ENCODE measurements around the gene TMEM115.
A peak's percentile ranks its signal among the peaks of the same experiment; 100 is the strongest.

Gene TMEM115

GRCh38 chr3:50325497-50326181, 33.7 kb downstream of the TMEM115 start:
- H3K9ac ChIP-seq (ENCODE audit: low read length in 5 of 5) = peak overlapping the region in 1 of 5 donors; percentile 13
- H3K27ac ChIP-seq (ENCODE audit: low read depth, low read length) = peak overlapping the region; percentile 86
- no peak overlapping the region for H3K4me3 ChIP-seq (ENCODE audit: low read depth in 1 of 5, low read length in 5 of 5)
- peaks cover 8 to 62% (median 57%) of the 10 kb centered on the region in 5 donors for H3K4me1 ChIP-seq (ENCODE audit: control insufficient read depth in 5 of 5, insufficient read depth in 5 of 5, low read length in 5 of 5)
- no peaks in the 10 kb centered on the region for H3K27me3 ChIP-seq (ENCODE audit: control insufficient read depth in 5 of 5, insufficient read depth in 4 of 5, low read length in 5 of 5)
- no peaks in the 10 kb centered on the region for H3K9me3 ChIP-seq (ENCODE audit: control insufficient read depth in 5 of 5, low read length in 5 of 5)
- H3K36me3 ChIP-seq (ENCODE audit: control insufficient read depth in 5 of 5, insufficient read depth in 5 of 5, low read length in 5 of 5) = peaks cover 0 to 29% (median 27%) of the 10 kb centered on the region in 5 donors

DNA sequence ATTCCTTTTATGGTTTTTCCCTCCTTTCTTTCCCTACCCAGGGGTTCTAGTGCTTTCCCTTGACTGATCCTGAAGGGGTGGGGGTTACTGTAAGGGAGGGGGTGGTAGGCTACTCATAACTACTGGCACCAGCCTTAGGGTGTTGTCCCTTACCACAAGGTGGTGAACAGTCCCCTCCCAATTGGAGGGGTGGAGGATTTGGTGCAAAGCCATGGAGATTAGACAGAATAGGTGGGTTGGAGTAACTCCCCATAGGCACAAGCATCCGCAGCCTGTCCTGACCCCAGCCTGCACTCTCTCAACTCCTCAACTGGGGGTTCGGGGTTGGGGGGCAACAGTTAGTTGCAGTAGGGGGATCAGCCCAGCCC, 34.2 kb downstream of the TMEM115 start:
- H3K4me3 ChIP-seq (ENCODE audit: low read depth in 1 of 5, low read length in 5 of 5) = no peak overlapping the region
- H3K4me1 ChIP-seq (ENCODE audit: control insufficient read depth in 5 of 5, insufficient read depth in 5 of 5, low read length in 5 of 5) = peaks cover 11 to 67% (median 62%) of the 10 kb centered on the region in 5 donors
- no peaks in the 10 kb centered on the region for H3K27me3 ChIP-seq (ENCODE audit: control insufficient read depth in 5 of 5, insufficient read depth in 4 of 5, low read length in 5 of 5)
- no peak overlapping the region for H3K9ac ChIP-seq (ENCODE audit: low read length in 5 of 5)
- peaks cover 0 to 23% (median 21%) of the 10 kb centered on the region in 5 donors for H3K36me3 ChIP-seq (ENCODE audit: control insufficient read depth in 5 of 5, insufficient read depth in 5 of 5, low read length in 5 of 5)
- H3K9me3 ChIP-seq (ENCODE audit: control insufficient read depth in 5 of 5, low read length in 5 of 5) = no peaks in the 10 kb centered on the region
- peak overlapping the region; percentile 86 for H3K27ac ChIP-seq (ENCODE audit: low read depth, low read length)

GRCh38 chr3:50324351-50325112, 34.8 kb downstream of the TMEM115 start:
- Histone ChIP-seq H3K27me3 (ENCODE audit: control insufficient read depth in 5 of 5, insufficient read depth in 4 of 5, low read length in 5 of 5) (no peaks in the 10 kb centered on the region), H3K4me3 (ENCODE audit: low read depth in 1 of 5, low read length in 5 of 5) (peak overlapping the region in 1 of 5 donors; percentile 4), H3K4me1 (ENCODE audit: control insufficient read depth in 5 of 5, insufficient read depth in 5 of 5, low read length in 5 of 5) (peaks cover 16 to 73% (median 68%) of the 10 kb centered on the region in 5 donors), H3K36me3 (ENCODE audit: control insufficient read depth in 5 of 5, insufficient read depth in 5 of 5, low read length in 5 of 5) (peaks cover 0 to 23% (median 19%) of the 10 kb centered on the region in 5 donors), H3K9ac (ENCODE audit: low read length in 5 of 5) (peak overlapping the region in 2 of 5 donors; percentile 11 to 32), H3K9me3 (ENCODE audit: control insufficient read depth in 5 of 5, low read length in 5 of 5) (no peaks in the 10 kb centered on the region), H3K27ac (ENCODE audit: low read depth, low read length) (peak overlapping the region; percentile 86)

- H3K4me3 ChIP-seq (ENCODE audit: low read depth in 1 of 5, low read length in 5 of 5) = peak overlapping the region in 4 of 5 donors; percentile 16 to 95 (median 58)
- H3K4me1 ChIP-seq (ENCODE audit: control insufficient read depth in 5 of 5, insufficient read depth in 5 of 5, low read length in 5 of 5) = peaks cover 24 to 79% (median 75%) of the 10 kb centered on the region in 5 donors
- peak overlapping the region; percentile 86 for H3K27ac ChIP-seq (ENCODE audit: low read depth, low read length)
- H3K27me3 ChIP-seq (ENCODE audit: control insufficient read depth in 5 of 5, insufficient read depth in 4 of 5, low read length in 5 of 5) = no peaks in the 10 kb centered on the region
- H3K36me3 ChIP-seq (ENCODE audit: control insufficient read depth in 5 of 5, insufficient read depth in 5 of 5, low read length in 5 of 5) = peaks cover 0 to 27% (median 22%) of the 10 kb centered on the region in 5 donors
- H3K9ac ChIP-seq (ENCODE audit: low read length in 5 of 5) = peak overlapping the region in 2 of 5 donors; percentile 11 to 32
- no peaks in the 10 kb centered on the region for H3K9me3 ChIP-seq (ENCODE audit: control insufficient read depth in 5 of 5, low read length in 5 of 5)
Observed at GRCh38 chr3:50323614-50324199, 35.6 kb downstream of the TMEM115 start.

- Histone ChIP-seq H3K27me3 (ENCODE audit: control insufficient read depth in 5 of 5, insufficient read depth in 4 of 5, low read length in 5 of 5) (no peaks in the 10 kb centered on the region), H3K4me1 (ENCODE audit: control insufficient read depth in 5 of 5, insufficient read depth in 5 of 5, low read length in 5 of 5) (peaks cover 27 to 79% (median 75%) of the 10 kb centered on the region in 5 donors), H3K4me3 (ENCODE audit: low read depth in 1 of 5, low read length in 5 of 5) (peak overlapping the region in 4 of 5 donors; percentile 16 to 95 (median 80)), H3K9ac (ENCODE audit: low read length in 5 of 5) (peak overlapping the region in 2 of 5 donors; percentile 76 to 95), H3K27ac (ENCODE audit: low read depth, low read length) (peak overlapping the region; percentile 86), H3K9me3 (ENCODE audit: control insufficient read depth in 5 of 5, low read length in 5 of 5) (no peaks in the 10 kb centered on the region), H3K36me3 (ENCODE audit: control insufficient read depth in 5 of 5, insufficient read depth in 5 of 5, low read length in 5 of 5) (peaks cover 0 to 33% (median 28%) of the 10 kb centered on the region in 5 donors)
Observed at GRCh38 chr3:50323092-50323600, 36.2 kb downstream of the TMEM115 start.

GRCh38 chr3:50322386-50323091, 36.8 kb downstream of the TMEM115 start, which contains the start of gene HYAL2:
TSS of gene HYAL2 (minus strand) at chr3:50322745. CDS start at chr3:50320489, 2,256 bp downstream.
- H3K27me3 ChIP-seq (ENCODE audit: control insufficient read depth in 5 of 5, insufficient read depth in 4 of 5, low read length in 5 of 5) = no peaks in the 10 kb centered on the region
- H3K27ac ChIP-seq (ENCODE audit: low read depth, low read length) = peak within 1 kb of the TSS; percentile 86
- H3K9ac ChIP-seq (ENCODE audit: low read length in 5 of 5) = peak within 1 kb of the TSS in 4 of 5 donors; percentile 76 to 95 (median 84)
- H3K4me3 ChIP-seq (ENCODE audit: low read depth in 1 of 5, low read length in 5 of 5) = peak within 1 kb of the TSS; percentile 59 to 95 (median 79)
- peaks cover 27 to 81% (median 78%) of the 10 kb centered on the region in 5 donors for H3K4me1 ChIP-seq (ENCODE audit: control insufficient read depth in 5 of 5, insufficient read depth in 5 of 5, low read length in 5 of 5)
- H3K36me3 ChIP-seq (ENCODE audit: control insufficient read depth in 5 of 5, insufficient read depth in 5 of 5, low read length in 5 of 5) = peaks cover 0 to 38% (median 33%) of the 10 kb centered on the region in 5 donors
- H3K9me3 ChIP-seq (ENCODE audit: control insufficient read depth in 5 of 5, low read length in 5 of 5) = no peaks in the 10 kb centered on the region

DNA sequence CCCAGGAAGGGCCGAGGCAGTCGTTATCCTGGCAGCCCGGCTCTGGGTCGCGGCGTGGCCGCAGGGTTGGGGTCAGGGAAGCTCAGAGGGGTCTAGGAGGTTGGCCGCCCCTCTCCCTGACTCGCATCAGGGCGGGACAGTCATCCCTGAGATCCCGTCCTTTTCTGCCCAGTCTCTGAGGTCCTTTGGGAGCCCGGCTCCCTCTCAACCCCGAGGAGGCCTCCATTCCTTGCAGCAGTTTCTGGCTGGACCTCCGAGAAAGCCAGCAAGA, 37.3 kb downstream of the TMEM115 start:
- Histone ChIP-seq H3K4me3 (ENCODE audit: low read depth in 1 of 5, low read length in 5 of 5) (peak overlapping the region; percentile 46 to 95 (median 79)), H3K36me3 (ENCODE audit: control insufficient read depth in 5 of 5, insufficient read depth in 5 of 5, low read length in 5 of 5) (peaks cover 0 to 43% (median 38%) of the 10 kb centered on the region in 5 donors), H3K27ac (ENCODE audit: low read depth, low read length) (peak overlapping the region; percentile 86), H3K9me3 (ENCODE audit: control insufficient read depth in 5 of 5, low read length in 5 of 5) (no peaks in the 10 kb centered on the region), H3K27me3 (ENCODE audit: control insufficient read depth in 5 of 5, insufficient read depth in 4 of 5, low read length in 5 of 5) (no peaks in the 10 kb centered on the region), H3K9ac (ENCODE audit: low read length in 5 of 5) (peak overlapping the region in 3 of 5 donors; percentile 62 to 95 (median 76)), H3K4me1 (ENCODE audit: control insufficient read depth in 5 of 5, insufficient read depth in 5 of 5, low read length in 5 of 5) (peaks cover 28 to 81% (median 78%) of the 10 kb centered on the region in 5 donors)

- Histone ChIP-seq H3K9me3 (ENCODE audit: control insufficient read depth in 5 of 5, low read length in 5 of 5) (no peaks in the 10 kb centered on the region), H3K4me3 (ENCODE audit: low read depth in 1 of 5, low read length in 5 of 5) (peak overlapping the region; percentile 59 to 95 (median 79)), H3K27me3 (ENCODE audit: control insufficient read depth in 5 of 5, insufficient read depth in 4 of 5, low read length in 5 of 5) (no peaks in the 10 kb centered on the region), H3K27ac (ENCODE audit: low read depth, low read length) (peak overlapping the region; percentile 86), H3K9ac (ENCODE audit: low read length in 5 of 5) (peak overlapping the region in 4 of 5 donors; percentile 76 to 95 (median 84)), H3K4me1 (ENCODE audit: control insufficient read depth in 5 of 5, insufficient read depth in 5 of 5, low read length in 5 of 5) (peaks cover 29 to 82% (median 77%) of the 10 kb centered on the region in 5 donors), H3K36me3 (ENCODE audit: control insufficient read depth in 5 of 5, insufficient read depth in 5 of 5, low read length in 5 of 5) (peaks cover 0 to 48% (median 43%) of the 10 kb centered on the region in 5 donors)
Observed at GRCh38 chr3:50321336-50322114, 37.8 kb downstream of the TMEM115 start.
